NCI-H2171 (cell line): Measurements from ENCODE around the gene PCDH17.

Experiments
- DNase-seq: peaks from one replicate; lab custom pipeline; 2025; lab: John Stamatoyannopoulos, UW

PCDH17 gene

GRCh38 chr13:57734306-57734705, 102.8 kb downstream of the PCDH17 start:
- no peak for DNase-seq

DNA sequence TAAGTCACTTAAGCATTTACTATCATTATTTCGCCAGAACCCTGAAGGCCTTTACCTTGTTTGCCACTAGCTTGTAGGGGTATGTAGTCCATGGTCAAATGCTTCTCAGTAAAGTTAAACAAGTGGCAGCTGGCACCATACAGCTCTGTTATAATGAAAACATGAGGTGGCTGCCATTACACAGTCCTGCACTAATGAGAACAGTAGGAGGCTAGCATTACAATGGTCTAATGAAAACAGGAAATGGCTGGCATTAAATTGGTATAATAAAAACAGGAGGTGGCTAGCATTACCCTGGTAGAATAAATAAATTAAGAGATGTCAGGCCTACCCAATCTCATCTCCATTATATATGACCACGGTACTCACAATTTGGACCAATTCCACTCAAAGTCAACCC, 107.5 kb downstream of the PCDH17 start:
- DNase-seq = no peak

DNA sequence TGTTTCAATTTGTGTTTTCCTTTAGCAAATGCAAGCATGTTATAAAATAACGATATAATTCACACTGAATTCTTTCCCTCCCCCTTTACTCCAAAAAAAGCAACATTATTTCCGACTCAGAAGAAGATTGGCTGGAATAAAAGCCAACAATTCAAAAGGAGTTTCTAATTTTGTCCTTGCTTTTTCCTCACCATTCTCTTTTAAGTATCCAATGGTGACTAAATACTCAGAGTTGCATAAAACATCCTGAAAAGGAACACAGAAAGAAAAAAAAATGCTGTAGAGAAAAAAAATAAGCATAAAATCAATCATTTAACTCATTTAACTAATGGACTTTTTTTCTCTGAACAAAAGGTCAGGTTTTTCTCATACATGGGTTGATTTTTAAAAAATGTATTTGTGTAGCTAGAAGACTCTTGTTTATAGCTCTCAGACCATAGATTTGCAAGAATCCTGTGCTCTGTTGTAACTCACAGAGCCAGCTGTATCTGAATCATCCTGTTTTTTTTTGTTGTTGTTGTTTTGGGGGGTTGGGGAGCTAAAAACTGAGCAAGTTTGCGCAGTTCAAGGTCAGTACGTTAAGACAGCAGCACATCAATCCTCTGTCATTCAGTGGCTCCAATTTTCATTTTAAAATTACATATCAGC, 108.1 kb downstream of the PCDH17 start:
- DNase-seq = no peak

DNA sequence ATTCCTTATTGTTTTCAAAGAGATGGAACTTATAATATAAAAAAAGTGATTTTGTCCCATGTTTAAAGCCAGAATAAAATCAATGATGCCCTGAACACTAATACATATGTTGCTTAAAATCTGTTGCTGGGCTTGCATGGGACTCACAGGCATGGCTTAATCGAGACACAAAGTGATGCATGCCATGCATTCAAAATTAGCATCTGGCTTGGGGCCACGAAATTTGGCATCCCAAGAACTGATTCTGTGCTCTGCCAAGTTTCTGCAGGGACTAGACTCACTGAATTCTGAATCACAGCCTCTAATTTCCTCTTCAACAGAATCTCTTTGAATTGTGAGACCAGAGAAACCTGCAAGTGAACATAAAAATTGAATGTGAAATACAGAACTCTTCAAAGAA, 109.2 kb downstream of the PCDH17 start:
- no peak for DNase-seq

DNA sequence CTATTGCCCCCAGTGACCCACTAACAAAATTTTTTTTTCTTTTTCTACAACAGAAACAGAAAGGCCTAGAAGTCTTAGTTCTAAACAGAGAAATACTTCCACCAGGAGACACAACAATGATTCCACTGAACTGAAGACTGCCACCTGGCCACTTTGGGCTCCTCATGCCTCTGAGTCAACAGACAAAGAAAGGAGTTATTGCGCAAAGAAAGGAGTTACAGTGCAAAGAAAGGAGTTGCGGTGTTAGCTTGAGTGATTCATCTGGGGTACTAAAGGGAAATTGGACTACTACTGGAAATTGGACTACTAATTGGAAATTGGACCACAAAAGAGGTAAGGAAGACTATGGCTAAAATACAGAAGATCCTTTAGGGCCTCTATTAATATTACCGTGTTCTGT, 116.6 kb downstream of the PCDH17 start:
- no peak for DNase-seq

GRCh38 chr13:57760951-57761350, 129.4 kb downstream of the PCDH17 start:
- no peak for DNase-seq

- no peak for DNase-seq
Observed at GRCh38 chr13:57763689-57764088, 132.1 kb downstream of the PCDH17 start.
